AG04449 (cell line): ENCODE results near the gene KRTAP2-4.
"Not testable (repeated sequence)": the region's sequence is repeated elsewhere in the genome, so short reads cannot be mapped to it uniquely, and the experiment has no call there.

ENCODE experiments used
- CTCF ChIA-PET: fragments of 350-600 bp; formaldehyde crosslinking; extraction: SDS; loops from one replicate; lab custom pipeline; 2021; ENCODE audit warnings: antibody characterized with exemption; lab: Yijun Ruan, JAX
- POLR2A ChIA-PET: fragments of 400-600, 350-600 bp; formaldehyde crosslinking; extraction: SDS; loops from one replicate; lab custom pipeline; 2020; ENCODE audit warnings: antibody characterized with exemption, inconsistent platforms; lab: Yijun Ruan, JAX
- DNase-seq: peaks from one replicate; pipeline ENCODE4 v3.0.0-alpha.2; 2010; ENCODE audit warnings: low read depth, low spot score
- H3K4me3 ChIP-seq: 2 replicates; pipeline ENCODE4 v1.5.1; 2011; ENCODE audit warnings: low read depth, mild to moderate bottlenecking, control low read depth, low read length
- TF ChIP-seq, protein P1 (sequence below): IDR thresholded peaks from one replicate; pipeline ENCODE4 v1.5.1; 2011; ENCODE audit warnings: mild to moderate bottlenecking, moderate library complexity, low read length, control low read depth, inconsistent platforms; ENCODE audit not compliant: insufficient read depth; ENCODE audit errors: missing control alignments

The KRTAP2-4 gene

GRCh38 chr17:41042953-41043352 is 22.7 kb downstream of the KRTAP2-4 start:
- ChIA-PET CTCF (interaction anchor here (1.0 kb wide), 1 partner anchor 506 kb away, joined by 3 read pairs; no protein-coding TSS in a partner anchor), POLR2A (no interaction called here)
- no peak for DNase-seq
- no peak overlapping the region for H3K4me3 ChIP-seq
- TF ChIP-seq, protein P1, sequence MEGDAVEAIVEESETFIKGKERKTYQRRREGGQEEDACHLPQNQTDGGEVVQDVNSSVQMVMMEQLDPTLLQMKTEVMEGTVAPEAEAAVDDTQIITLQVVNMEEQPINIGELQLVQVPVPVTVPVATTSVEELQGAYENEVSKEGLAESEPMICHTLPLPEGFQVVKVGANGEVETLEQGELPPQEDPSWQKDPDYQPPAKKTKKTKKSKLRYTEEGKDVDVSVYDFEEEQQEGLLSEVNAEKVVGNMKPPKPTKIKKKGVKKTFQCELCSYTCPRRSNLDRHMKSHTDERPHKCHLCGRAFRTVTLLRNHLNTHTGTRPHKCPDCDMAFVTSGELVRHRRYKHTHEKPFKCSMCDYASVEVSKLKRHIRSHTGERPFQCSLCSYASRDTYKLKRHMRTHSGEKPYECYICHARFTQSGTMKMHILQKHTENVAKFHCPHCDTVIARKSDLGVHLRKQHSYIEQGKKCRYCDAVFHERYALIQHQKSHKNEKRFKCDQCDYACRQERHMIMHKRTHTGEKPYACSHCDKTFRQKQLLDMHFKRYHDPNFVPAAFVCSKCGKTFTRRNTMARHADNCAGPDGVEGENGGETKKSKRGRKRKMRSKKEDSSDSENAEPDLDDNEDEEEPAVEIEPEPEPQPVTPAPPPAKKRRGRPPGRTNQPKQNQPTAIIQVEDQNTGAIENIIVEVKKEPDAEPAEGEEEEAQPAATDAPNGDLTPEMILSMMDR, result no peak

DNA sequence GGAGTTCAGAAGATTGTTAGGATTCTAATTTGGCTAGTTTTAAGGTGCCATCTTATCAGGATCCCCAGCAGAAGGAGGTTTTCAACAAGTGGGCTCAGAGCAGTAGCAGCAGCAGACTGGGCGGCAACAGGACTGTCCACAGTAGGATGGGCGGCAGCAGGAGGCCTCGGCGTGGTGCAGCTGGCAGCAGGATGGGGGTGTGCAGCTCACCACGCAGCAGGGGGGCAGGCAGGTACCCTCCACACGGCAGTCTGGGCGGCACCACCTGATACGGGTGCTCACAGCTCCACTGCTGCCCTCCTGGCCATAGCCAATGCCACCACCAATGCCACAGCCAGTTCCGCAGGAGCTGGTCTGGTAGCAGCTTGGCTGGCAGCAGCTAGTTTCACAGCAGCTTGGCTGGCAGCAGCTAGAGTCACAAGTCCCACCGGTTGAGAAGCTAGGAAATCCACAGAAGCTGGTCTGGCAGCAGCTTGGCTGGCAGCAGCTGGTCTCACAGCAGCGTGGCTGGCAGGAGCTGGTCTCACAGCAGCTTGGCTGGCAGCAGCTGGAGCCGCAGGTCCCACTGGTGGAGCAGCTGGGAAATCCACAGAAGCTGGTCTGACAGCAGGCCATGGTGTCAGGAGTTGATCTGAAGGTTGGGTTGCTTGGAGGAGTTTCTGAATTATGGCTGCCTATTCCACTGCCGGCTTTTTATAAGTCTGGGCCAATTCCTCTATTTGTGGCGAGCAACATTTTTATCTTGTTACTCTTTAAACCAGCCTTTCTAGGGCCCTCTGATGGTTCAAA is 24.7 kb downstream of the KRTAP2-4 start, which contains the start of gene KRTAP1-1:
KRTAP1-1 (minus strand) TSS at position 668 of the 789 bp plus-strand sequence; CDS start at position 615, 53 bp downstream.
- POLR2A ChIA-PET, DNase-seq, H3K4me3 ChIP-seq: not testable (repeated sequence)
- CTCF ChIA-PET, result interaction anchor here (1.3 kb wide), 1 partner anchor 281 kb away, joined by 3 read pairs; no protein-coding TSS in a partner anchor

DNA sequence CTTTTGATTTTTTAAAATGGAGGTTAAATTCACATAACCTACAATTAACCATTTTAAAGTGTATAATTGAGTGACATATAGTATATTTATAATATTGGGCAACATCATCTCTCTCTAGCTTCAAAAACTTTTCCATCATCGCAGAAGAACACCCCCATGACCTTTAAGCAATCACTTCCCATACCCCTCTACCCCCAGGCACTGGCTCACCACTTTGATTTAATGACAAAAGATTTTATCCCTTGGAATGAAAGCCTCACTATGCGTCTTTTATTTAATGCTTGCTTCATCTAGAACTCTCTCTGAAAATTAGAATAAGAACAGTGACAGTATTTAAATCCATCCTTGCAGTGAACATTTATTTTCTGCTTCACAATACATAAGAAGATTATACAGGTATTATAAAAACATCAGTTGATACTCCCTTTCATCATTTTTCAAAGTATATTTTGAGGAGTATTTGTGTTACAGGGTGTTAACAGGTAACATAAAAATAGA is 27.8 kb downstream of the KRTAP2-4 start:
- no peak overlapping the region for H3K4me3 ChIP-seq
- ChIA-PET POLR2A (no interaction called here), CTCF (interaction anchor here (0.9 to 2.1 kb wide), 5 partner anchors 8 to 511 kb away, joined by 3 to 10 read pairs (median 3); partner anchors contain the start of gene KRTAP1-4)
- DNase-seq, result no peak
- TF ChIP-seq, protein P1, result no peak

DNA sequence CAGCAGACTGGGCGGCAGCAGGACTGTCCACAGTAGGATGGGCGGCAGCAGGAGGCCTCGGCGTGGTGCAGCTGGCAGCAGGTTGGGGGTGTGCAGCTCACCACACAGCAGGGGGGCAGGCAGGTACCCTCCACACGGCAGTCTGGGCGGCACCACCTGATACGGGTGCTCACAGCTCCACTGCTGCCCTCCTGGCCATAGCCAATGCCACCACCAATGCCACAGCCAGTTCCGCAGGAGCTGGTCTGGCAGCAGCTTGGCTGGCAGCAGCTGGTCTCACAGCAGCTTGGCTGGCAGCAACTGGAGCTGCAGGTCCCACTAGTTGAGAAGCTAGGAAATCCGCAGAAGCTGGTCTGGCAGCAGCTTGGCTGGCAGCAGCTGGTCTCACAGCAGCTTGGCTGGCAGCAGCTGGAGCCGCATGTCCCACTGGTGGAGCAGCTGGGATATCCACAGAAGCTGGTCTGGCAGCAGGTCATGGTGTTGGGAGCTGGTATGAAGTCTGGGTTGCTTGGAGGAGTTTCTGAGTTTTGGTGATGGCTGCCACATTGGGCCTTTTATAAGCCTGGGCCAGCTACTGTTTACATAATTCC is 31.2 kb downstream of the KRTAP2-4 start, which contains the start of gene KRTAP1-3:
KRTAP1-3 (minus strand) TSS at position 529 of the 590 bp plus-strand sequence; CDS start at position 476, 53 bp downstream.
- POLR2A ChIA-PET, CTCF ChIA-PET, DNase-seq, H3K4me3 ChIP-seq: not testable (repeated sequence)

GRCh38 chr17:41029633-41030245 is 35.9 kb downstream of the KRTAP2-4 start, which contains the start of gene KRTAP1-4:
Gene KRTAP1-4, minus strand, starts transcription at chr17:41030195. Its CDS starts 117 bp downstream, at chr17:41030078.
- ChIA-PET POLR2A (no interaction called here), CTCF (interaction anchor here (1.1 to 2.1 kb wide), 6 partner anchors 9 to 519 kb away, joined by 4 to 10 read pairs (median 4); no protein-coding TSS in a partner anchor)
- DNase-seq, result no peak
- TF ChIP-seq, protein P1, result no peak
- no peak within 1 kb of the TSS for H3K4me3 ChIP-seq

DNA sequence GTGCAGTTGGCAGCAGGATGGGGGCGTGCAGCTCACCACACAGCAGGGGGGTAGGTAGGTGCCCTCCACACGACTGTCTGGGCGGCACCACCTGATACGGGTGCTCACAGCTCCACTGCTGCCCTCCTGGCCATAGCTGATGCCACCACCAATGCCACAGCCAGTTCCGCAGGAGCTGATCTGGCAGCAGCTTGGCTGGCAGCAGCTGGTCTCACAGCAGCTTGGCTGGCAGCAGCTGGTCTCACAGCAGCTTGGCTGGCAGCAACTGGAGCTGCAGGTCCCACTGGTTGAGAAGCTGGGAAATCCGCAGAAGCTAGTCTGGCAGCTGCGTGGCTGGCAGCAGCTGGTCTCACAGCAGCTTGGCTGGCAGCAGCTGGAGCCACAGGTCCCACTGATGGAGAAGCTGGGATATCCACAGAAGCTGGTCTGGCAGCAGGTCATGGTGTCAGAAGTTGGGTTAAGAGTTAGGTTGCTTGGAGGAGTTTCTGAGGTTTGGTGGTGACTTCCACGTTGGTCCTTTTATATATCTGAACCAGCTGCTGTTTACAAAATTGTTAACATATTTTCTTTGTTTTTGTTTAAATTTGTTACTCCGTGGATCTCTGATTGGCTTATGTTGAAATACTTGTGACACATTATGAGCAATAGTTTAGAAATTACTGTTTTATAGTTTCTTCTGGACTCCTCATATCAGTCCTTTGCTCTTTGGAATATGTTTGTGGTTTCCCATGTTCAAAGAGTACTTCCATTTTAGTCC is 38.8 kb downstream of the KRTAP2-4 start, which contains the start of gene KRTAP1-5:
KRTAP1-5 (minus strand) TSS at position 494 of the 757 bp plus-strand sequence; CDS start at position 441, 53 bp downstream.
- TF ChIP-seq, protein P1, result no peak
- peak; percentile 77 for DNase-seq
- ChIA-PET POLR2A (interaction anchor here (1.1 to 1.5 kb wide), 2 partner anchors 10 to 469 kb away, joined by 3 read pairs; no protein-coding TSS in a partner anchor), CTCF (interaction anchor here (0.7 to 1.7 kb wide), 5 partner anchors 9 to 522 kb away, joined by 3 to 4 read pairs (median 3); no protein-coding TSS in a partner anchor)
- peak within 1 kb of the TSS; percentile 7; the same call in 1 of the 2 replicates for H3K4me3 ChIP-seq
